PC-3 (cell line): ENCODE results near the gene UBA6. TPM values are rescaled to one million over a fixed set of nuclear protein-coding genes. Genes with fewer than 3 reads are reported as not detected.

Experiments used
- ATAC-seq: fragments of 200-7000 bp; cut with Tn5 transposase; 2 replicates; pipeline ENCODE4 v1.9.1; 2020; ENCODE audit warnings: mild to moderate bottlenecking, moderate library complexity
- BruUV-seq: library from RNA; stranded (reverse); fragments of 400-500 nt; replicated peaks from 2 replicates; lab custom pipeline; 2021; lab: Mats Ljungman, UMichigan
- CTCF ChIA-PET: fragments of 300-600 bp; sonication (Branson Sonifier 250); formaldehyde crosslinking; loops from one replicate; lab custom pipeline; 2022; ENCODE audit warnings: antibody characterized with exemption; lab: Charles Lee
- POLR2A ChIA-PET: fragments of 300-600 bp; sonication (Branson Sonifier 250); formaldehyde crosslinking; loops from one replicate; lab custom pipeline; 2022; ENCODE audit warnings: antibody characterized with exemption; ENCODE audit not compliant: unreplicated experiment; lab: Charles Lee
- DNase-seq: peaks from one replicate; pipeline ENCODE4 v3.0.0-alpha.2; 2015
- H2AFZ ChIP-seq: fragments of 300-600 bp; sonication (generic); 2 replicates; pipeline ENCODE4 v1.6.0; 2016; ENCODE audit warnings: antibody characterized with exemption, low read length
- H3F3A ChIP-seq: fragments of 300-600 bp; sonication (generic); one replicate; pipeline ENCODE4 v1.6.0; 2017; ENCODE audit warnings: antibody characterized with exemption, low read length, control low read depth, mild to moderate bottlenecking; ENCODE audit not compliant: unreplicated experiment
- H3K27ac ChIP-seq: fragments of 300-600 bp; sonication (generic); 2 replicates; pipeline ENCODE4 v1.5.1; 2016; ENCODE audit warnings: mild to moderate bottlenecking, low read length
- H3K27me3 ChIP-seq: fragments of 300-600 bp; sonication (generic); 2 replicates; pipeline ENCODE4 v1.6.1; 2016; ENCODE audit warnings: low read length, mixed read lengths
- H3K36me3 ChIP-seq: fragments of 300-600 bp; sonication (generic); 2 replicates; pipeline ENCODE4 v1.6.1; 2016; ENCODE audit warnings: low read depth, mixed run types, low read length, mixed read lengths
- H3K4me1 ChIP-seq: fragments of 300-600 bp; sonication (generic); 2 replicates; pipeline ENCODE4 v1.5.1; 2016; ENCODE audit warnings: low read length; ENCODE audit not compliant: insufficient read depth
- H3K4me2 ChIP-seq: fragments of 300-600 bp; sonication (generic); 2 replicates; pipeline ENCODE4 v1.6.0; 2016; ENCODE audit warnings: low read length
- H3K4me3 ChIP-seq: fragments of 300-600 bp; sonication (generic); 2 replicates; pipeline ENCODE4 v1.5.1; 2016; ENCODE audit warnings: mild to moderate bottlenecking, low read length, mixed read lengths
- H3K79me2 ChIP-seq: fragments of 300-600 bp; sonication (generic); 2 replicates; pipeline ENCODE4 v1.6.1; 2017; ENCODE audit warnings: low read length, mixed read lengths
- H3K9ac ChIP-seq: fragments of 300-600 bp; sonication (generic); 2 replicates; pipeline ENCODE4 v1.6.0; 2016; ENCODE audit warnings: mild to moderate bottlenecking, low read length
- H3K9me2 ChIP-seq: fragments of 300-600 bp; sonication (generic); replicated peaks from 2 replicates; pipeline ENCODE4 v1.6.1; 2016; ENCODE audit warnings: mixed run types, low read length, mixed read lengths
- H3K9me3 ChIP-seq: fragments of 300-600 bp; sonication (generic); 2 replicates; pipeline ENCODE4 v1.6.1; 2016; ENCODE audit warnings: low read length, mixed read lengths
- H4K20me1 ChIP-seq: fragments of 300-600 bp; sonication (generic); 2 replicates; pipeline ENCODE4 v1.6.1; 2016; ENCODE audit warnings: low read length, mixed read lengths
- EZH2 ChIP-seq: fragments of 300-600 bp; sonication (generic); IDR thresholded peaks from one replicate; pipeline ENCODE4 v1.6.1; 2017; ENCODE audit warnings: antibody characterized with exemption, mild to moderate bottlenecking, low read length; ENCODE audit not compliant: unreplicated experiment
- EZH2phosphoT487 ChIP-seq: fragments of 300-600 bp; sonication (generic); IDR thresholded peaks from 2 replicates; pipeline ENCODE4 v1.6.1; 2018; ENCODE audit warnings: mild to moderate bottlenecking, antibody characterized with exemption, low read length, borderline replicate concordance
- intact Hi-C: fragments of 100-400 bp; cut with micrococcal nuclease; formaldehyde crosslinking; loops from 2 replicates; pipeline ENCODE4 v1.9.0; 2023
- total RNA-seq: library from RNA; depleted of rRNA; stranded (reverse); fragments of >200 nt; gene quantifications from 2 replicates; pipeline ENCODE4 v1.2.3, GENCODE V29; 2014
- TF ChIP-seq, protein P1 (sequence below): fragments of 300-600 bp; sonication (generic); conservative IDR thresholded peaks from 2 replicates; pipeline ENCODE4 v1.5.1; 2017; ENCODE audit warnings: antibody characterized with exemption, low read depth, mild to moderate bottlenecking, low read length

The UBA6 gene
- total RNA-seq, 1 experiment from 2014 or later: 94.6 TPM

DNA sequence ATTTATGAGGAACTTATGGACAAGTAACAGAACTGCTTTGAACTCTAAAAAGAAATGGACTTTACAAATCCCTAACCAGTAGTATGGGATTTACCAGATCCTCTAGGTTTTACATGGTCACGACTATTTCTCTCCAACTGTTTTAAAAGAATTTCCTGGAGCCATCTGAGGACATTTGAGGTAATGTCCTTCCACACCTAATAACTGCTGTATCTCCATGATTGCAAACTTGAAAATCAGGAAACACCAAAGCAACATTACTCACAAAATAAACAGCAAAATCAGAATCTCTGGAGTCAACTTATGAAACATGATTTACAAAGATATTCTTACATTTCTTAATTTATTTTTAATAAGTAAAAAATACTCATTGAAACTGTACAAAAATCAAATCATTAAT, 84.5 kb downstream of the UBA6 start:
- Histone ChIP-seq H3K27ac (no peak overlapping the region), H4K20me1 (0 out of 2 replicates have a peak, but pooled peaks cover 6% of the 10 kb centered on the region), H3K79me2 (no peaks in the 10 kb centered on the region), H3K4me2 (peak overlapping the region; percentile 41), H3K27me3 (no peaks in the 10 kb centered on the region), H3K4me3 (no peak overlapping the region), H3K9me3 (no peaks in the 10 kb centered on the region), H3K9ac (no peak overlapping the region), H3K9me2 (no peaks in the 10 kb centered on the region), H2AFZ (no peak overlapping the region), H3K36me3 (peaks cover 39% of the 10 kb centered on the region; the same call in 1 of the 2 replicates), H3K4me1 (peaks cover 16% of the 10 kb centered on the region), H3F3A (no peaks in the 10 kb centered on the region)
- intact Hi-C loops: loop anchor here (2.0 to 5.0 kb wide), 2 partner anchors 51 to 68 kb away; no protein-coding TSS in a partner anchor
- ATAC-seq (peak; percentile 70), DNase-seq (peak; percentile 82)
- TF ChIP-seq EZH2 (no peak), EZH2phosphoT487 (no peak)
- TF ChIP-seq, protein P1, sequence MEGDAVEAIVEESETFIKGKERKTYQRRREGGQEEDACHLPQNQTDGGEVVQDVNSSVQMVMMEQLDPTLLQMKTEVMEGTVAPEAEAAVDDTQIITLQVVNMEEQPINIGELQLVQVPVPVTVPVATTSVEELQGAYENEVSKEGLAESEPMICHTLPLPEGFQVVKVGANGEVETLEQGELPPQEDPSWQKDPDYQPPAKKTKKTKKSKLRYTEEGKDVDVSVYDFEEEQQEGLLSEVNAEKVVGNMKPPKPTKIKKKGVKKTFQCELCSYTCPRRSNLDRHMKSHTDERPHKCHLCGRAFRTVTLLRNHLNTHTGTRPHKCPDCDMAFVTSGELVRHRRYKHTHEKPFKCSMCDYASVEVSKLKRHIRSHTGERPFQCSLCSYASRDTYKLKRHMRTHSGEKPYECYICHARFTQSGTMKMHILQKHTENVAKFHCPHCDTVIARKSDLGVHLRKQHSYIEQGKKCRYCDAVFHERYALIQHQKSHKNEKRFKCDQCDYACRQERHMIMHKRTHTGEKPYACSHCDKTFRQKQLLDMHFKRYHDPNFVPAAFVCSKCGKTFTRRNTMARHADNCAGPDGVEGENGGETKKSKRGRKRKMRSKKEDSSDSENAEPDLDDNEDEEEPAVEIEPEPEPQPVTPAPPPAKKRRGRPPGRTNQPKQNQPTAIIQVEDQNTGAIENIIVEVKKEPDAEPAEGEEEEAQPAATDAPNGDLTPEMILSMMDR: no peak
- BruUV-seq: no TSS peak
- POLR2A ChIA-PET: no interaction called here
- CTCF ChIA-PET: no interaction called here

DNA sequence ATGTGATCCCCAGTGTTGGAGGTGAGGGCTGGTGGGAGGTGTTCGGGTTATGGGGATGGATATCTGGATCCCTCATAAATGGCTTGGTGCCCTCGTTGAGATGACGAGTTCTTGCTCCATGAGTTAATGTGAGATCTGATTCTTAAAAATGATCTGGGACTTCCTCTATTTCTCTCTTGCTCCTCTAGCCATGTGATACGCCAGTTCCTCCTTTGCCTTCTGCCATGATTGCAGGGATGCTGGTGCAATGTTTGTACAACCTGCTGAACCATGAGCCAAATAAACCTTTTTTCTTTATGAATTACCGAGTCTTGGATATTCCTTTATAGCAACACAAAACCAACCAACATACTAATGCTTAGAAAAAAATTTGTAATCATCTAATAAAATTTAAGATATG, 85.8 kb downstream of the UBA6 start:
- Histone ChIP-seq H3K9ac (no peak overlapping the region), H4K20me1 (0 out of 2 replicates have a peak, but pooled peaks cover 6% of the 10 kb centered on the region), H3K9me2 (no peaks in the 10 kb centered on the region), H3K79me2 (no peaks in the 10 kb centered on the region), H3K4me3 (no peak overlapping the region), H3K4me2 (no peak overlapping the region), H2AFZ (no peak overlapping the region), H3K27ac (no peak overlapping the region), H3K27me3 (no peaks in the 10 kb centered on the region), H3F3A (no peaks in the 10 kb centered on the region), H3K36me3 (peaks cover 30% of the 10 kb centered on the region), H3K9me3 (no peaks in the 10 kb centered on the region), H3K4me1 (peaks cover 16% of the 10 kb centered on the region)
- TF ChIP-seq EZH2: no peak
- TF ChIP-seq, protein P1: no peak
- no peak for TF ChIP-seq EZH2phosphoT487
- BruUV-seq: no TSS peak
- intact Hi-C loops: loop anchor here (5.0 kb wide), 1 partner anchor 52 kb away; no protein-coding TSS in a partner anchor
- ATAC-seq (no peak), DNase-seq (no peak)
- ChIA-PET CTCF (no interaction called here), POLR2A (no interaction called here)

DNA sequence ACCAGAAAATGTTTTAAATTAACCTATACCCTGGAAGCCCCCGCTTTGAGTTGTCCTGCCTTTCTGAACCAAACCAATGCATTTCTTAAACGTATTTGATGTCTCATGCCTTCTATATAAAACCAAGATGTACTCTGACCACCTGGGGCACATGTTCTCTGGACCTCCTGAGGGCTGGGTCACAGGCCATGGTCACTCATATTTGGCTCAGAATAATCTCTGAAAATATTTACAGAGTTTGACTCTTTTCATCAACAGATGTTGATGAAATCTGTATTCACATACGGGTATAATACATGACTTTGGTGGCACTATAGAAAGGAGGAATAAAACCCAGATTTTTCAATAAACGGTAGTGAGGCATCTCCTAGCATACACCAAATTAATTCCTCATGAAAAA, 86.8 kb downstream of the UBA6 start:
- ATAC-seq (no peak), DNase-seq (no peak)
- Histone ChIP-seq H3K9me3 (no peaks in the 10 kb centered on the region), H4K20me1 (0 out of 2 replicates have a peak, but pooled peaks cover 6% of the 10 kb centered on the region), H3K9me2 (no peaks in the 10 kb centered on the region), H3K4me3 (no peak overlapping the region), H3K36me3 (peaks cover 24% of the 10 kb centered on the region), H3K9ac (no peak overlapping the region), H3K27ac (no peak overlapping the region), H3F3A (no peaks in the 10 kb centered on the region), H2AFZ (no peak overlapping the region), H3K4me1 (peaks cover 16% of the 10 kb centered on the region), H3K4me2 (no peak overlapping the region), H3K27me3 (no peaks in the 10 kb centered on the region), H3K79me2 (no peaks in the 10 kb centered on the region)
- intact Hi-C loops: no loop called here
- no TSS peak for BruUV-seq
- ChIA-PET CTCF (no interaction called here), POLR2A (no interaction called here)
- TF ChIP-seq, protein P1: no peak
- TF ChIP-seq EZH2phosphoT487 (no peak), EZH2 (no peak)
